GM10847 (cell line): ENCODE measurements around the gene TMEM229A.

Source experiments
- POLR2A ChIP-seq: IDR thresholded peaks from 2 replicates; pipeline ENCODE4 v1.6.1; 2011; ENCODE audit not compliant: insufficient read length; ENCODE audit errors: extremely low read depth

TMEM229A gene

DNA sequence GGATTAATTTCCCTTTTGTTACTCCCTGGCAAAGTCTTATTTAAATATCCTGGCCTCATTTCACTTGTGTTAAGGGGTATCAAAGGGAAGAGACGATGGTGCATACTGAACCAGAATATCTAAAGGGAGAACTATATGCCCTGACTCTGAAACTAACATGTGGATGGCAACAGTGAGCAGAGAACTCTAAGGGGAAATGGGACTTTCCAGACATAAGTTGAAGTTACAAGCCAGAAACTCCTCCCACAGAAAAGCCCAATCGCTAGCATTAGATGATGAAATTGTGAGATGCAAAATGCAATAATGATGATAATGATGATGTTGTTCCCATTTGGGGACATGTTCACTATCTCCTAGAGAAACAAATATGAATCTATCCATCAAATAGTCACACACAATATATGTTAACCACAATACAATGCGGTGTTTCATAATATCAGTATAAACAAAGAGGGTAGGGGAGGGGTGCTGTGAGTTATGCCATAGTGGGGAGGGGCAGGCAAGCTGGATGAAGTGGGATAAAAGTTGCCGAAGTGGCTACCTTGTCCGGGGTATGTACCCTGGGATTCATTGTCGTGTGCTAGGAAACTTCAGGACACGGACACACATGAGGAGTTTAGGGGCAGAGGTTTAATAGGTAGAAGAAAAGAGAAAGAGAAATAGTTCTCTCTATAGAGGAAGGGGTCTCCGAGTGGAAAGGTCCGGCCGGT, 37.1 kb downstream of the TMEM229A start:
- no peak for TF ChIP-seq POLR2A

DNA sequence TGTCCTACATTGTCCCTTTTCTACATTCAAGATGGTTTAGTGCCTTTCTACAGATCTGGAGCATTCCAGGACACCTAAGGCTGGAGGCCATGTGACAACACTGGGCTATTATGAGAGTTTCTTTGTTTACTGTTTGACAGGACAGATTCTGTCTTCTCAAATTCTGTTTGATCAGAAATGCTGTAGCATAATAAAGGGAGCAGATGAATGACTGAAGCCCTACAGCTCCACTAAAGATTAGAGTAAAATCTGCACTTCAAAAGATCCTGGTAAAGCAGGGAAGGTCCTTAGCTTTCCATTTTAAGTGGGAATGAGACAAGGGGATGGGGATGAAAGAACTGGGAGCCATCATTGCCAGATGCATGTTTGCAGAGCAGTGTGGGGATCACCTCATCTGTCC, 38.4 kb downstream of the TMEM229A start:
- no peak for TF ChIP-seq POLR2A

DNA sequence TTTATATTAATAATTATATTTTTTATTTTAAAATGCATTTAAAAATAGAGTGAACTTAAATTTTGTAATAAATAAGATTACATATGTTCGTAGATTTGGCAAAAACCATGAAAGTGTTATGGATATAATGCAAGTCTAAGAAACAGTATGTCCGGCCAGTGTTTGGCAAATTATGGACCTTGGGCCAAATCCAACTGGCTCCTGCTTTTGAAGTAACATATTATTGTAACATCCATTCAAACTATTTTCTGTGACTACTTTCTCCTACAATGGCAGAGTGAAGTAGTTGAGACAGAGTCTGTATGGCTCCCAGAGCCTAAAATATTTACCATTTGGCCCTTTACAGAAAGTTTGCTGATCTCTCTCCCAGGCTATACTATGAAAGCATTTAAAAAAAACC, 38.9 kb downstream of the TMEM229A start:
- no peak for TF ChIP-seq POLR2A

DNA sequence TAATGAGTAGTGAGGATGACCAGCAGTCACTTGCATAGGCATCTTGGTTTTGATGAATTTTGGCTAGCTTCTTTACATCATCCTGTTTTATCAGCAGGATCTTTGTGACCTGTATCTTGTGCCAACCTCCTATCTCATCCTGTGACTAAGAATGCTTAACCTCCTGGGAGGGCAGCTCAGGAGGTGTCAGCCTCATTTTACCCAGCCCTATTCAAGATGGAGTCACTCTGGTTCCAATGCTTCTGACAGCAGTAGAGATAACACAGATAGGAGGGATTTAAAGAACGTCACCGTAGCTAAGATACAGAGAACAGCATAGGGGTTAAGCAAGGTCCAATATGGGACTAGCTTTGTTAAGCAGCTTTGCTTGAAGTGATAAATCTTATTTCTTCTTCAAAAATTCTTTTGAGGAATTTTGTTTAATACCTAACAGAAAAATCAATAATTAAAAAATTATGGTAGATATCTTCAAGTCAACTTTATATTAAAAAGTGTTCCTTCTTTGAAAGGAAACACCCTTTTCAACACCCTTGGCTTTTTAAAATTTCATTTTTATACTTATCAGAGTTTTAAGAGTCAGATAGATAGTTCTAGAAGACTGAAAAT, 39.9 kb downstream of the TMEM229A start:
- TF ChIP-seq POLR2A, result no peak

DNA sequence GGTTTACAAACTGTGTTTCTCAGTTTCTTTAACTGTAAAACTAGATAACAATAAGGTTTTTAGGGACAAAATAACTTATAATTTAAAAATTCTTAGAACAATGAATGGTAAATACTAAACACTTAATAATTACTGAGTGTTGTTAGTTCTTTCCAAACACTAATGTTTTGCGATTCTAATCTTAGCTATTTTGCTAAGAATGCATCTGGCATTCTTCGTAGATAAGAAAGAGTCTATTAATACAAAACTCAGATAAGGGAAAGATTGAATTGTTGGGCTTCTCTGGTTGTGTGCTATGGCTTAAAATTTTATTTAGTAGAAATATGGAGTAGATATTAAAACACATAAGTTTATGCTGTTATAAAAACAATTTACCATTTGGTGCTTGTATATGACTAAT, 45.4 kb downstream of the TMEM229A start:
- no peak for TF ChIP-seq POLR2A
